ENCODE results near the gene CEACAM6.

Gene CEACAM6

DNA sequence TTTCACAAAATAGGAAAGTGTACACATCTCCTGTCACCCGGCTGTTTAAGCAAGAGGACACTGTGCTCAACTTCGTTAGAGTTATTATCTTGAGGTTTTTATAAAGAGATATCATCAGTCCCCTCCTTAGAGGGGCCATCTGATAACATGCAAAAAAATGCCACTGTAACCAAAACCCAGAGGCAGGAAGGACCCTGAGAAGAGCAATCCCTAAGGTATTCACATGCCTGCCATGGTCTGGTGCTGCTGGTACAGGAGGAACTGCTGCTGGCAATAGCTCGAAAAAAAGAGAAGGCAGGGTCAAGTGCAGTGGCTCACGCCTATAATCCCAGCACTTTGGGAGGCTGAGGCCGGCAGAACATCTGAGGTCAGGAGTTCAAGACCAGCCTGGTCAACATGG is 28.3 kb downstream of the CEACAM6 start:
- H2BK120ac ChIP-seq (ENCODE audit: low read depth, low read length), result no peak overlapping the region
- H3K4me3 ChIP-seq (ENCODE audit: insufficient read depth in 1 of 2, low read depth in 1 of 2, low read length in 2 of 2), result no peak overlapping the region
- H3K79me1 ChIP-seq (replicated peaks; ENCODE audit: low read length, poor library complexity, severe bottlenecking), result no peaks in the 10 kb centered on the region
- H4K8ac ChIP-seq (ENCODE audit: low read length), result no peak overlapping the region
- no peak overlapping the region for H3K23ac ChIP-seq (ENCODE audit: low read length in 2 of 2)
- no peak overlapping the region for H4K91ac ChIP-seq (ENCODE audit: low read length)
- no peak overlapping the region for H2AK5ac ChIP-seq (ENCODE audit: low read length, severe bottlenecking)
- no peak overlapping the region for H2BK5ac ChIP-seq (ENCODE audit: low read depth, low read length, poor library complexity, severe bottlenecking)
- no peak overlapping the region for H3K27ac ChIP-seq (ENCODE audit: low read length, poor library complexity, severe bottlenecking)
- no peak overlapping the region for H3K9ac ChIP-seq (ENCODE audit: low read length)
- H2BK12ac ChIP-seq (ENCODE audit: low read length in 2 of 2), result no peak overlapping the region
- H2BK15ac ChIP-seq (ENCODE audit: low read depth, poor library complexity, severe bottlenecking), result no peak overlapping the region
- no peaks in the 10 kb centered on the region for H3K36me3 ChIP-seq (ENCODE audit: control insufficient read depth in 1 of 2, insufficient read depth in 2 of 2, low read depth in 1 of 2, low read length in 2 of 2)
- no peak for DNase-seq
- no peak overlapping the region for H2AFZ ChIP-seq (ENCODE audit: low read depth, low read length)
- H3K14ac ChIP-seq (ENCODE audit: low read length in 2 of 2), result no peak overlapping the region
- no peaks in the 10 kb centered on the region for H3K4me1 ChIP-seq (ENCODE audit: control insufficient read depth, insufficient read depth, low read depth, low read length)
- H3K9me3 ChIP-seq (ENCODE audit: control insufficient read depth, low read length), result no peaks in the 10 kb centered on the region
- WGBS, result 78% methylated on average over 3 of the region's 5 CpGs
- H3K27me3 ChIP-seq (ENCODE audit: control insufficient read depth in 1 of 2, insufficient read depth in 1 of 2, low read length in 2 of 2), result peaks cover 16 to 66% of the 10 kb centered on the region in 2 experiments
- no peak overlapping the region for H3K4me2 ChIP-seq (ENCODE audit: low read length, poor library complexity, severe bottlenecking)
- H3K18ac ChIP-seq (ENCODE audit: low read depth in 1 of 2, low read length in 2 of 2), result no peak overlapping the region
- no peak overlapping the region for H3K4ac ChIP-seq (ENCODE audit: low read depth in 1 of 2, low read length in 2 of 2)

- H3K4ac ChIP-seq (ENCODE audit: low read depth in 1 of 2, low read length in 2 of 2), result no peak overlapping the region
- H2BK15ac ChIP-seq (ENCODE audit: low read depth, poor library complexity, severe bottlenecking), result no peak overlapping the region
- H3K36me3 ChIP-seq (ENCODE audit: control insufficient read depth in 1 of 2, insufficient read depth in 2 of 2, low read depth in 1 of 2, low read length in 2 of 2), result no peaks in the 10 kb centered on the region
- no peak overlapping the region for H2BK120ac ChIP-seq (ENCODE audit: low read depth, low read length)
- no peak overlapping the region for H3K14ac ChIP-seq (ENCODE audit: low read length in 2 of 2)
- peaks cover 19 to 68% of the 10 kb centered on the region in 2 experiments for H3K27me3 ChIP-seq (ENCODE audit: control insufficient read depth in 1 of 2, insufficient read depth in 1 of 2, low read length in 2 of 2)
- no peak overlapping the region for H2AFZ ChIP-seq (ENCODE audit: low read depth, low read length)
- H4K8ac ChIP-seq (ENCODE audit: low read length), result no peak overlapping the region
- no peak overlapping the region for H2AK5ac ChIP-seq (ENCODE audit: low read length, severe bottlenecking)
- no peak overlapping the region for H3K4me3 ChIP-seq (ENCODE audit: insufficient read depth in 1 of 2, low read depth in 1 of 2, low read length in 2 of 2)
- 64% methylated on average over 3 of the region's 3 CpGs for WGBS
- DNase-seq, result no peak
- H4K91ac ChIP-seq (ENCODE audit: low read length), result no peak overlapping the region
- H3K4me2 ChIP-seq (ENCODE audit: low read length, poor library complexity, severe bottlenecking), result no peak overlapping the region
- H3K4me1 ChIP-seq (ENCODE audit: control insufficient read depth, insufficient read depth, low read depth, low read length), result no peaks in the 10 kb centered on the region
- no peaks in the 10 kb centered on the region for H3K79me1 ChIP-seq (replicated peaks; ENCODE audit: low read length, poor library complexity, severe bottlenecking)
- H2BK12ac ChIP-seq (ENCODE audit: low read length in 2 of 2), result no peak overlapping the region
- H2BK5ac ChIP-seq (ENCODE audit: low read depth, low read length, poor library complexity, severe bottlenecking), result no peak overlapping the region
- no peak overlapping the region for H3K23ac ChIP-seq (ENCODE audit: low read length in 2 of 2)
- H3K9ac ChIP-seq (ENCODE audit: low read length), result no peak overlapping the region
- no peaks in the 10 kb centered on the region for H3K9me3 ChIP-seq (ENCODE audit: control insufficient read depth, low read length)
- H3K27ac ChIP-seq (ENCODE audit: low read length, poor library complexity, severe bottlenecking), result no peak overlapping the region
- H3K18ac ChIP-seq (ENCODE audit: low read depth in 1 of 2, low read length in 2 of 2), result no peak overlapping the region
Measured at GRCh38 chr19:41784312-41784711, 29.0 kb downstream of the CEACAM6 start.

DNA sequence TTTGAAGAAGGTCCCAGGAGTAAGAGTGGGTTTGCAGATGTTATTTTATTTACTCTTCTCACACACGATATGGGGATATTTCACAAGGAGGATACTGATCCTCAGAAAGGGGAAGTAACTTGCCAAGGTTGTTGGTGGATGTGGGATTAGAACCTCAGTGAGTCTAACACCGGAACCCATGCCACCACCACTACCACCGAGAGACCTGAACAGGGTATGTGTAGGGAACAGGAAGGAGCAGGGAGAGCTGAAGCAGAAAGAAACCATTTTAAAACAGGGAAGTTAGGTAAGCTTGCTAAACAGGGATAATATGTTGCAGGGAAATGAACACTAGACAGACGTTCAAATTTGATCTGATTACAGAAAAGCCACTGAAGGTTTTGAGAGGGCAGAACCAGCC is 29.4 kb downstream of the CEACAM6 start:
- Histone ChIP-seq H4K91ac (ENCODE audit: low read length) (no peak overlapping the region), H3K27me3 (ENCODE audit: control insufficient read depth in 1 of 2, insufficient read depth in 1 of 2, low read length in 2 of 2) (peaks cover 19 to 65% of the 10 kb centered on the region in 2 experiments), H3K36me3 (ENCODE audit: control insufficient read depth in 1 of 2, insufficient read depth in 2 of 2, low read depth in 1 of 2, low read length in 2 of 2) (no peaks in the 10 kb centered on the region), H3K4me2 (ENCODE audit: low read length, poor library complexity, severe bottlenecking) (no peak overlapping the region), H3K14ac (ENCODE audit: low read length in 2 of 2) (no peak overlapping the region), H3K23ac (ENCODE audit: low read length in 2 of 2) (no peak overlapping the region), H2BK12ac (ENCODE audit: low read length in 2 of 2) (no peak overlapping the region), H3K9me3 (ENCODE audit: control insufficient read depth, low read length) (no peaks in the 10 kb centered on the region), H2AFZ (ENCODE audit: low read depth, low read length) (no peak overlapping the region), H2BK15ac (ENCODE audit: low read depth, poor library complexity, severe bottlenecking) (no peak overlapping the region), H2BK5ac (ENCODE audit: low read depth, low read length, poor library complexity, severe bottlenecking) (no peak overlapping the region), H2AK5ac (ENCODE audit: low read length, severe bottlenecking) (no peak overlapping the region), H3K79me1 (replicated peaks; ENCODE audit: low read length, poor library complexity, severe bottlenecking) (no peaks in the 10 kb centered on the region), H3K4me3 (ENCODE audit: insufficient read depth in 1 of 2, low read depth in 1 of 2, low read length in 2 of 2) (no peak overlapping the region), H3K4ac (ENCODE audit: low read depth in 1 of 2, low read length in 2 of 2) (no peak overlapping the region), H4K8ac (ENCODE audit: low read length) (no peak overlapping the region), H3K27ac (ENCODE audit: low read length, poor library complexity, severe bottlenecking) (no peak overlapping the region), H3K9ac (ENCODE audit: low read length) (no peak overlapping the region), H2BK120ac (ENCODE audit: low read depth, low read length) (no peak overlapping the region), H3K4me1 (ENCODE audit: control insufficient read depth, insufficient read depth, low read depth, low read length) (no peaks in the 10 kb centered on the region), H3K18ac (ENCODE audit: low read depth in 1 of 2, low read length in 2 of 2) (no peak overlapping the region)
- 71% methylated on average over 3 of the region's 4 CpGs for WGBS
- no peak for DNase-seq

- Histone ChIP-seq H3K4ac (ENCODE audit: low read depth in 1 of 2, low read length in 2 of 2) (no peak overlapping the region), H3K9me3 (ENCODE audit: control insufficient read depth, low read length) (no peaks in the 10 kb centered on the region), H3K4me2 (ENCODE audit: low read length, poor library complexity, severe bottlenecking) (no peak overlapping the region), H2BK15ac (ENCODE audit: low read depth, poor library complexity, severe bottlenecking) (no peak overlapping the region), H2BK120ac (ENCODE audit: low read depth, low read length) (no peak overlapping the region), H2AFZ (ENCODE audit: low read depth, low read length) (no peak overlapping the region), H3K36me3 (ENCODE audit: control insufficient read depth in 1 of 2, insufficient read depth in 2 of 2, low read depth in 1 of 2, low read length in 2 of 2) (no peaks in the 10 kb centered on the region), H3K14ac (ENCODE audit: low read length in 2 of 2) (no peak overlapping the region), H2AK5ac (ENCODE audit: low read length, severe bottlenecking) (no peak overlapping the region), H2BK5ac (ENCODE audit: low read depth, low read length, poor library complexity, severe bottlenecking) (no peak overlapping the region), H3K79me1 (replicated peaks; ENCODE audit: low read length, poor library complexity, severe bottlenecking) (no peaks in the 10 kb centered on the region), H3K4me1 (ENCODE audit: control insufficient read depth, insufficient read depth, low read depth, low read length) (no peaks in the 10 kb centered on the region), H3K23ac (ENCODE audit: low read length in 2 of 2) (no peak overlapping the region), H3K4me3 (ENCODE audit: insufficient read depth in 1 of 2, low read depth in 1 of 2, low read length in 2 of 2) (no peak overlapping the region), H4K8ac (ENCODE audit: low read length) (no peak overlapping the region), H4K91ac (ENCODE audit: low read length) (no peak overlapping the region), H2BK12ac (ENCODE audit: low read length in 2 of 2) (no peak overlapping the region), H3K18ac (ENCODE audit: low read depth in 1 of 2, low read length in 2 of 2) (no peak overlapping the region), H3K9ac (ENCODE audit: low read length) (no peak overlapping the region), H3K27me3 (ENCODE audit: control insufficient read depth in 1 of 2, insufficient read depth in 1 of 2, low read length in 2 of 2) (peaks cover 19 to 64% of the 10 kb centered on the region in 2 experiments), H3K27ac (ENCODE audit: low read length, poor library complexity, severe bottlenecking) (no peak overlapping the region)
- DNase-seq, result peak; percentile 61
- WGBS, result 2% methylated on average over 7 of the region's 10 CpGs
Measured at GRCh38 chr19:41785653-41786052, 30.3 kb downstream of the CEACAM6 start.
